Measurements from ENCODE around the gene RBM20. TPM values are rescaled to one million over a fixed set of nuclear protein-coding genes. Genes with fewer than 3 reads are reported as not detected.

The RBM20 gene
- total RNA-seq, 1 donor from 2014 or later = 1.5 TPM

- peaks cover 33% of the 10 kb centered on the region for H3K4me1 Mint-ChIP-seq (ENCODE audit: low read depth)
- TF ChIP-seq, protein P1, sequence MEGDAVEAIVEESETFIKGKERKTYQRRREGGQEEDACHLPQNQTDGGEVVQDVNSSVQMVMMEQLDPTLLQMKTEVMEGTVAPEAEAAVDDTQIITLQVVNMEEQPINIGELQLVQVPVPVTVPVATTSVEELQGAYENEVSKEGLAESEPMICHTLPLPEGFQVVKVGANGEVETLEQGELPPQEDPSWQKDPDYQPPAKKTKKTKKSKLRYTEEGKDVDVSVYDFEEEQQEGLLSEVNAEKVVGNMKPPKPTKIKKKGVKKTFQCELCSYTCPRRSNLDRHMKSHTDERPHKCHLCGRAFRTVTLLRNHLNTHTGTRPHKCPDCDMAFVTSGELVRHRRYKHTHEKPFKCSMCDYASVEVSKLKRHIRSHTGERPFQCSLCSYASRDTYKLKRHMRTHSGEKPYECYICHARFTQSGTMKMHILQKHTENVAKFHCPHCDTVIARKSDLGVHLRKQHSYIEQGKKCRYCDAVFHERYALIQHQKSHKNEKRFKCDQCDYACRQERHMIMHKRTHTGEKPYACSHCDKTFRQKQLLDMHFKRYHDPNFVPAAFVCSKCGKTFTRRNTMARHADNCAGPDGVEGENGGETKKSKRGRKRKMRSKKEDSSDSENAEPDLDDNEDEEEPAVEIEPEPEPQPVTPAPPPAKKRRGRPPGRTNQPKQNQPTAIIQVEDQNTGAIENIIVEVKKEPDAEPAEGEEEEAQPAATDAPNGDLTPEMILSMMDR (IDR thresholded peaks at IDR 0.05; ENCODE audit: unreplicated experiment) = no peak
- H3K27me3 Mint-ChIP-seq = peaks cover 4% of the 10 kb centered on the region
- no peak for DNase-seq (ENCODE audit: low spot score, unreplicated experiment)
- no peaks in the 10 kb centered on the region for H3K9me3 Mint-ChIP-seq (ENCODE audit: low read depth)
- no peak overlapping the region for H3K27ac Mint-ChIP-seq
- no peak overlapping the region for H3K4me3 Mint-ChIP-seq (ENCODE audit: low read depth)
- H3K36me3 Mint-ChIP-seq (ENCODE audit: insufficient read depth) = no peaks in the 10 kb centered on the region
These were observed 208.8 kb downstream of the RBM20 start for GRCh38 chr10:110852947-110853346.

- DNase-seq (ENCODE audit: low spot score, unreplicated experiment) = no peak
- Mint-ChIP-seq H3K4me3 (ENCODE audit: low read depth) (no peak overlapping the region), H3K9me3 (ENCODE audit: low read depth) (no peaks in the 10 kb centered on the region), H3K36me3 (ENCODE audit: insufficient read depth) (no peaks in the 10 kb centered on the region), H3K27ac (no peak overlapping the region), H3K27me3 (peaks cover 4% of the 10 kb centered on the region), H3K4me1 (ENCODE audit: low read depth) (peaks cover 32% of the 10 kb centered on the region)
- TF ChIP-seq, protein P1 (IDR thresholded peaks at IDR 0.05; ENCODE audit: unreplicated experiment) = no peak
These were observed 209.9 kb downstream of the RBM20 start for GRCh38 chr10:110853921-110854605.

- H3K9me3 Mint-ChIP-seq (ENCODE audit: low read depth) = no peaks in the 10 kb centered on the region
- TF ChIP-seq, protein P1 (IDR thresholded peaks at IDR 0.05; ENCODE audit: unreplicated experiment) = no peak
- peak overlapping the region; percentile 7 for H3K4me3 Mint-ChIP-seq (ENCODE audit: low read depth)
- H3K27ac Mint-ChIP-seq = peak overlapping the region; percentile 81
- H3K36me3 Mint-ChIP-seq (ENCODE audit: insufficient read depth) = no peaks in the 10 kb centered on the region
- no peak for DNase-seq (ENCODE audit: low spot score, unreplicated experiment)
- H3K4me1 Mint-ChIP-seq (ENCODE audit: low read depth) = peaks cover 32% of the 10 kb centered on the region
- H3K27me3 Mint-ChIP-seq = peaks cover 4% of the 10 kb centered on the region
These were observed 213.4 kb downstream of the RBM20 start for GRCh38 chr10:110857265-110858171.

DNA sequence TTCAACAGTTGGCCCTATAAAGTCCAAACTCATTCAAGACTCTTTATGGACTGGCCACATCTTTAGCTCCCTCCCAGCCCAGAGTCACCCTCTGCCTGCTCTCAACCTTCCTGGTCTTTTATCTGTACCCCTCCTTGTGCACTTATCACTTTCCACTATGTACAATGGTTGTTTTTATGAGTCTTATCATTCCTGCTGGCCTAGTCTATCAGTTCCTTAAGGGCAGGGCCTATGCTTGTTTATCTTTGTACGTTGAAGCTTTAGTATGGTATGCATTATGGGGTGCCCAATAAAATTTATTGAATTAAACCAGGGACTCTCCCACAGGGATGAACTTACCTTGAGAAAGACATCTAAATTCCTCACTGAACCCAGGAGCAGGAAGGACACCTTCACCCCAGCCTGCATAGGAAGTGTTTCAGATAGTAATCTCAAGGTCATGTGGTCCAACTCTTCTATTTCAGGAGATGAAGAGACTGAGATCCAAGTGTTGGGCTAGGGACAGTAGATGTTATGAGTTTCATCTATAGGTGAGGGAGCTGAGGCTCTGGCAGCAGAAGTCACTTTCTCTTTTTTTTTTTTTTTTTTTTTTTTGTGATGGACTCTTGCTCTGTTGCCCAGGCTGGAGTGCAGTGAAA lies 214.3 kb downstream of the RBM20 start:
- H3K4me3 Mint-ChIP-seq (ENCODE audit: low read depth) = no peak overlapping the region
- H3K9me3 Mint-ChIP-seq (ENCODE audit: low read depth) = no peaks in the 10 kb centered on the region
- peak overlapping the region; percentile 7 for H3K27ac Mint-ChIP-seq

More for the DNA sequence above, 214.3 kb downstream of the RBM20 start:
- H3K36me3 Mint-ChIP-seq (ENCODE audit: insufficient read depth) = no peaks in the 10 kb centered on the region
- peaks cover 4% of the 10 kb centered on the region for H3K27me3 Mint-ChIP-seq
- peaks cover 32% of the 10 kb centered on the region for H3K4me1 Mint-ChIP-seq (ENCODE audit: low read depth)
- TF ChIP-seq, protein P1 (IDR thresholded peaks at IDR 0.05; ENCODE audit: unreplicated experiment) = no peak
- DNase-seq (ENCODE audit: low spot score, unreplicated experiment) = no peak

Measured in progenitor cell of endocrine pancreas (in vitro differentiated cells).